SU-DHL-6 (cell line): ENCODE results near the gene TNNT2.
A peak's percentile ranks its signal among the peaks of the same experiment; 100 is the strongest.

Source experiments
- H2AFZ ChIP-seq: fragments of 200-600 bp; sonication (generic); 2 replicates; pipeline ENCODE4 v1.6.1; 2014; ENCODE audit warnings: low read depth, mild to moderate bottlenecking, moderate library complexity, mixed read lengths, antibody characterized with exemption, low read length; ENCODE audit not compliant: severe bottlenecking
- H3F3A ChIP-seq: fragments of 200-600 bp; shearing (Covaris generic); 2 replicates; pipeline ENCODE4 v1.6.0; 2016; ENCODE audit warnings: antibody characterized with exemption, mild to moderate bottlenecking; ENCODE audit not compliant: insufficient read depth
- H3K27ac ChIP-seq: fragments of 200-600 bp; sonication (generic); 2 replicates; pipeline ENCODE4 v1.5.1; 2016; ENCODE audit warnings: low read depth, mild to moderate bottlenecking, low read length, moderate library complexity, mixed read lengths
- H3K27me3 ChIP-seq: fragments of 200-600 bp; sonication (generic), shearing (Covaris generic); 2 replicates; pipeline ENCODE4 v1.6.0; 2014; ENCODE audit warnings: mild to moderate bottlenecking, low read length
- H3K36me3 ChIP-seq: fragments of 200-600 bp; sonication (generic); 2 replicates; pipeline ENCODE4 v1.6.1; 2014; ENCODE audit warnings: mild to moderate bottlenecking, low read length, mixed read lengths
- H3K4me2 ChIP-seq: fragments of 300-600, 200-600 bp; shearing (Covaris generic), sonication (generic); 2 replicates; pipeline ENCODE4 v1.6.0; 2014; ENCODE audit warnings: low read length, low read depth, mild to moderate bottlenecking; ENCODE audit not compliant: poor library complexity, severe bottlenecking
- H3K4me3 ChIP-seq: fragments of 200-600 bp; sonication (generic); 2 replicates; pipeline ENCODE4 v1.5.1; 2014; ENCODE audit warnings: antibody characterized with exemption, low read length, mild to moderate bottlenecking, mixed read lengths; ENCODE audit not compliant: insufficient read depth, poor library complexity, severe bottlenecking
- H3K79me2 ChIP-seq: fragments of 200-600 bp; sonication (generic); 2 replicates; pipeline ENCODE4 v1.6.1; 2014; ENCODE audit warnings: mild to moderate bottlenecking, low read length, moderate library complexity; ENCODE audit not compliant: insufficient read depth
- H3K9ac ChIP-seq: fragments of 200-600 bp; sonication (generic); 2 replicates; pipeline ENCODE4 v1.7.0; 2014; ENCODE audit warnings: mild to moderate bottlenecking, low read length
- H3K9me2 ChIP-seq: fragments of 200-600 bp; sonication (generic); replicated peaks from 2 replicates; pipeline ENCODE4 v1.6.1; 2014; ENCODE audit warnings: low read length; ENCODE audit not compliant: insufficient read depth
- H3K9me3 ChIP-seq: fragments of 200-600 bp; sonication (generic); 2 replicates; pipeline ENCODE4 v1.6.1; 2014; ENCODE audit warnings: low read length, mixed read lengths; ENCODE audit not compliant: insufficient read depth
- H4K20me1 ChIP-seq: fragments of 200-600 bp; sonication (generic); 2 replicates; pipeline ENCODE4 v1.6.1; 2014; ENCODE audit warnings: low read depth, mild to moderate bottlenecking, antibody characterized with exemption, low read length, moderate library complexity, mixed read lengths
- EZH2phosphoT487 ChIP-seq: fragments of 200-600 bp; sonication (generic), shearing (Covaris generic); conservative IDR thresholded peaks from 2 replicates; pipeline ENCODE4 v1.6.1; 2018; ENCODE audit warnings: mild to moderate bottlenecking, antibody characterized with exemption, low read length, moderate library complexity, mixed read lengths
- TF ChIP-seq, protein P1 (sequence below): fragments of 200-600 bp; sonication (generic); IDR thresholded peaks from one replicate; pipeline ENCODE4 v1.5.1; 2017; ENCODE audit warnings: antibody characterized with exemption, mild to moderate bottlenecking, low read length, moderate library complexity; ENCODE audit not compliant: insufficient read depth, poor library complexity, severe bottlenecking

Gene TNNT2

DNA sequence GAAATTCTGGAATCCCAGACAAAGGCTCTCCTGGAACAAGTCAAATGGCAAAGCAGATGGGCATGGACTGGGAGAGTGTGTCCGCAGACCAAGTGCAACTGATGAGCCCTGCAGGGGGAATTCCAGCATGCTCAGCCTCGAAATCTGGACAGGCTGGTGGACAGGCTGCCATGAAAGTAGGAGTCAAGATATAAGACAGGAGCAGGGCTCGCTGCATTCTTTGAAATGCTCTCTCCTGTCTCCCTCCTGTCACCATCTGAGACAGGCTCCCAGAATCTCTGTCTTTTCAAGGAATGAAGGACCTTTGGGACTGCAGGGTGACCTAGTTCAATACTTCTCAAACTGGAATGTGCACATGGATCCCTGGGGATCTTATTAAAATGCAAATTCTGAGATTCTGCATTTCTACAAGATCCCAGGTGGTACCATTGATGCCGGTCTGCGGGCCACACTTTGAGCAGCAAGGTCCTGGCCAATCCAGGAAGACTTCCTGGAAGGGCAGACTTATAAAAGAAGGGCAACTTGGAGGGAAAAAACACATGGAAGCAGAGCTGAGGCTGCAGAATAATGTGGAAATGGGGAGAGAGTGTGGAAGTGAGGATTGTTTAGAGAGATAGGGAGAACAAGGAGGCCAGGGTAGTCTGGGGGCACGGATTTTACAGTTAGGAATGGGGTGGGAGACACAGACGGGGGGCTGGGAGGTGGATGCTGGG lies 29.8 kb downstream of the TNNT2 start:
- TF ChIP-seq, protein P1, sequence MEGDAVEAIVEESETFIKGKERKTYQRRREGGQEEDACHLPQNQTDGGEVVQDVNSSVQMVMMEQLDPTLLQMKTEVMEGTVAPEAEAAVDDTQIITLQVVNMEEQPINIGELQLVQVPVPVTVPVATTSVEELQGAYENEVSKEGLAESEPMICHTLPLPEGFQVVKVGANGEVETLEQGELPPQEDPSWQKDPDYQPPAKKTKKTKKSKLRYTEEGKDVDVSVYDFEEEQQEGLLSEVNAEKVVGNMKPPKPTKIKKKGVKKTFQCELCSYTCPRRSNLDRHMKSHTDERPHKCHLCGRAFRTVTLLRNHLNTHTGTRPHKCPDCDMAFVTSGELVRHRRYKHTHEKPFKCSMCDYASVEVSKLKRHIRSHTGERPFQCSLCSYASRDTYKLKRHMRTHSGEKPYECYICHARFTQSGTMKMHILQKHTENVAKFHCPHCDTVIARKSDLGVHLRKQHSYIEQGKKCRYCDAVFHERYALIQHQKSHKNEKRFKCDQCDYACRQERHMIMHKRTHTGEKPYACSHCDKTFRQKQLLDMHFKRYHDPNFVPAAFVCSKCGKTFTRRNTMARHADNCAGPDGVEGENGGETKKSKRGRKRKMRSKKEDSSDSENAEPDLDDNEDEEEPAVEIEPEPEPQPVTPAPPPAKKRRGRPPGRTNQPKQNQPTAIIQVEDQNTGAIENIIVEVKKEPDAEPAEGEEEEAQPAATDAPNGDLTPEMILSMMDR = no peak
- no peak for TF ChIP-seq EZH2phosphoT487
- Histone ChIP-seq H2AFZ (no peak overlapping the region), H3K9ac (no peak overlapping the region), H3K4me2 (no peak overlapping the region), H3K9me2 (no peaks in the 10 kb centered on the region), H3K79me2 (no peaks in the 10 kb centered on the region), H3K4me3 (no peak overlapping the region), H3K36me3 (no peaks in the 10 kb centered on the region), H4K20me1 (no peaks in the 10 kb centered on the region), H3K27me3 (no peaks in the 10 kb centered on the region; the same call in 1 of the 2 replicates), H3K9me3 (no peaks in the 10 kb centered on the region), H3F3A (no peaks in the 10 kb centered on the region), H3K27ac (no peak overlapping the region)

DNA sequence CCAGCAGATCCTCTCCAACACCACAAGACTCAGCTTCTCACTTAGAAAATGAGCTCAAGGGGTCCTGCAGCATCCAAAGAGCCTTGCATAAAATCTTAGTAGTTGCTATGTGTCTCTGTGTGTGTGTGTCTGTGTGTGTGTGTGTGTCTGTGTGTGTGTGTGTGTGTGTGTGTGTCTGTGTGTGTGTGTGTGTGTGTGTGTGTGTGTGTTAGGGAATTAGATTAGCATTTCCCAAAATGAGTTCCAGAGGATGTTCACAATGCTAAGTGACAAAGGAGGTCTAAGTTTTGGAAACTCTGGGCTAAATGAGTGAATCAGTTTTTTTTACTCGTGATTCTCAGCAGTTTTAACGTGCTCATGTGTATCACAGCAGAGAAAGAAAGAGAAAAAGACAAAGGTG lies 30.5 kb downstream of the TNNT2 start:
- H3K9me2 ChIP-seq = no peaks in the 10 kb centered on the region
- no peaks in the 10 kb centered on the region for H3F3A ChIP-seq
- no peak overlapping the region for H3K9ac ChIP-seq
- no peak overlapping the region for H3K4me2 ChIP-seq
- H4K20me1 ChIP-seq = no peaks in the 10 kb centered on the region
- TF ChIP-seq, protein P1 = no peak
- TF ChIP-seq EZH2phosphoT487 = no peak
- H2AFZ ChIP-seq = no peak overlapping the region
- H3K27ac ChIP-seq = no peak overlapping the region
- H3K79me2 ChIP-seq = no peaks in the 10 kb centered on the region
- no peaks in the 10 kb centered on the region for H3K9me3 ChIP-seq
- no peaks in the 10 kb centered on the region; the same call in 1 of the 2 replicates for H3K27me3 ChIP-seq
- no peaks in the 10 kb centered on the region for H3K36me3 ChIP-seq
- no peak overlapping the region for H3K4me3 ChIP-seq

DNA sequence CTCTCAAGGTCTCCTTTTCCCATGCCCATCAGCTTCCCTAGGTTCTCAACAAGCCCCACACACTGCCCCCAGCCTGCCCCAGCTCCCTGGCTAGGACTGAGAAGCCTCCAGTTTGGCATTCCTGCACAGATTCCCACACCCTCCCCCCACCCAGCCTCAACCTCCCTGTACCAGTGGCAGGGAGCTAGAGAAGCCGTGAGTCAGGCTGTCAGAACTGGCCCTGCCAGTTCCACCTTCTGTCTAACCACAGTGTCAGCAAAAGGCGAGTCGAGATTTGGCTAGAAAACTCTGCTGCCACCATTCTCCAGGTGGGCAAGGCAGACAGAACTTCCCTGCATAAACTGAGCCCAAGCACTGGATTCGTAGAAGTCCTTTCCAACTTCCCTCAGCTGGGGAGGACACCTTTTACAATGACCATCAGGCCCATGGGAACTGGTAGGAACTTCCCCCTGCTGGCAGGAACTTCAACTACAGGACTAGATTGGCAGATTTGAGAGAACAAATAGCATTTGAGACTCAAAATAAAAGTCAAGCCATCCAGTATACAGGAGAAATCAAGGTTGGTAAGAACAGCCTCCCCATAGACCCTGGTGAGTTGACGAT lies 31.0 kb downstream of the TNNT2 start:
- TF ChIP-seq, protein P1 = peak; percentile 44
- TF ChIP-seq EZH2phosphoT487 = no peak

More for the DNA sequence above, 31.0 kb downstream of the TNNT2 start:
- H3K9me3 ChIP-seq = no peaks in the 10 kb centered on the region
- H3K9me2 ChIP-seq = no peaks in the 10 kb centered on the region
- no peak overlapping the region for H3K4me2 ChIP-seq
- H2AFZ ChIP-seq = no peak overlapping the region
- H3K4me3 ChIP-seq = no peak overlapping the region
- H3K27me3 ChIP-seq = no peaks in the 10 kb centered on the region; the same call in 1 of the 2 replicates
- no peak overlapping the region for H3K9ac ChIP-seq
- H4K20me1 ChIP-seq = no peaks in the 10 kb centered on the region
- no peaks in the 10 kb centered on the region for H3K36me3 ChIP-seq
- no peaks in the 10 kb centered on the region for H3F3A ChIP-seq
- H3K27ac ChIP-seq = no peak overlapping the region
- H3K79me2 ChIP-seq = no peaks in the 10 kb centered on the region
